Left lung (tissue), 10 donors: ENCODE data around the gene POU2AF3. TPM values are rescaled to one million over a fixed set of nuclear protein-coding genes. Genes with fewer than 3 reads are reported as not detected.

ENCODE experiments used
- ATAC-seq: fragments of 200-7000 bp; cut with Tn5 transposase; one replicate; pipeline ENCODE4 v1.9.1; 2020; ENCODE audit warnings: moderate library complexity
- DNase-seq, 4 donors: peaks; one replicate each; pipeline ENCODE4 v3.0.0-alpha.2; 2013 to 2020
- H3K27ac ChIP-seq, 2 donors: fragments of 200-600 bp; sonication (generic) in 1 of 2; one replicate each; pipeline versions ENCODE4 v1.5.0 to v1.8.0; 2020 to 2021
- H3K27me3 ChIP-seq, 2 donors: fragments of 200-600 bp; sonication (generic) in 1 of 2; one replicate each; pipeline versions ENCODE4 v1.5.0 to v1.8.0; 2020 to 2021
- H3K36me3 ChIP-seq, 2 donors: fragments of 200-600 bp; sonication (generic) in 1 of 2; one replicate each; pipeline versions ENCODE4 v1.5.0 to v1.8.0; 2020 to 2021
- H3K4me1 ChIP-seq, 2 donors: fragments of 200-600 bp; one replicate each; pipeline ENCODE4 v1.8.0; 2021
- H3K4me3 ChIP-seq, 2 donors: fragments of 200-600 bp; sonication (generic) in 1 of 2; one replicate each; pipeline versions ENCODE4 v1.5.0 to v1.8.0; 2020 to 2021; ENCODE audit warnings: mild to moderate bottlenecking in 1 of 2
- H3K9me3 ChIP-seq, 2 donors: fragments of 200-600 bp; sonication (generic) in 1 of 2; one replicate each; pipeline versions ENCODE4 v1.5.0 to v1.8.0; 2020 to 2021
- CTCF ChIP-seq, 2 donors: fragments of 200-600 bp; sonication (generic) in 1 of 2; IDR thresholded peaks; one replicate each; pipeline versions ENCODE4 v1.5.0 to v1.8.0; 2021; ENCODE audit warnings: antibody characterized with exemption in 2 of 2
- intact Hi-C, 2 donors: fragments of 100-400 bp; cut with DNase I; formaldehyde crosslinking; loops; one replicate each; pipeline versions ENCODE4 v1.11.2 to v1.14.2; 2022
- polyA plus RNA-seq, 6 donors: library from polyadenylated mRNA; unstranded; fragments of 120-200 nt; gene quantifications; one replicate each; pipeline ENCODE4 v1.2.1, GENCODE V29; 2013; ENCODE audit not compliant: insufficient read length in 6 of 6
- total RNA-seq, 2 donors: library from RNA; stranded (reverse); fragmentation: NEBNext Ultra II Directional; extraction: Animal tissue kit (Norgen Biotek cat#: 25700); gene quantifications; one replicate each; pipeline ENCODE4 v1.2.1, GENCODE V29; 2021
- donor health status: DM: no; HTN: yes; CAD: no.
- donor health status: DM: no; HTN: no; CAD: no.

POU2AF3 gene
- total and polyA plus RNA-seq, 8 donors: 2.7 to 14.4 (median 10.3) TPM

GRCh38 chr11:111299101-111300026 lies 1.0 kb downstream of the POU2AF3 start:
- intact Hi-C loops: no loop called here
- H3K27ac ChIP-seq: peak overlapping the region; percentile 72 to 76
- peak overlapping the region; percentile 39 to 51 for H3K4me3 ChIP-seq
- no peaks in the 10 kb centered on the region for H3K36me3 ChIP-seq
- H3K4me1 ChIP-seq: peaks cover 0 to 29% of the 10 kb centered on the region in 2 donors
- TF ChIP-seq CTCF (IDR thresholded peaks at IDR 0.05): peak; percentile 46 to 49
- peak; percentile 67 to 88 (median 72) for DNase-seq
- H3K9me3 ChIP-seq: no peaks in the 10 kb centered on the region
- peaks cover 0 to 38% of the 10 kb centered on the region in 2 donors for H3K27me3 ChIP-seq
- peak; percentile 72 for ATAC-seq

- Histone ChIP-seq H3K9me3 (no peaks in the 10 kb centered on the region), H3K27ac (no peak overlapping the region), H3K36me3 (no peaks in the 10 kb centered on the region), H3K27me3 (peaks cover 0 to 38% of the 10 kb centered on the region in 2 donors), H3K4me1 (peaks cover 0 to 29% of the 10 kb centered on the region in 2 donors), H3K4me3 (no peak overlapping the region)
- ATAC-seq: no peak
- intact Hi-C loops: no loop called here
- TF ChIP-seq CTCF (IDR thresholded peaks at IDR 0.05): no peak
- no peak for DNase-seq
Observed at GRCh38 chr11:111300569-111300968, 2.2 kb downstream of the POU2AF3 start.

DNA sequence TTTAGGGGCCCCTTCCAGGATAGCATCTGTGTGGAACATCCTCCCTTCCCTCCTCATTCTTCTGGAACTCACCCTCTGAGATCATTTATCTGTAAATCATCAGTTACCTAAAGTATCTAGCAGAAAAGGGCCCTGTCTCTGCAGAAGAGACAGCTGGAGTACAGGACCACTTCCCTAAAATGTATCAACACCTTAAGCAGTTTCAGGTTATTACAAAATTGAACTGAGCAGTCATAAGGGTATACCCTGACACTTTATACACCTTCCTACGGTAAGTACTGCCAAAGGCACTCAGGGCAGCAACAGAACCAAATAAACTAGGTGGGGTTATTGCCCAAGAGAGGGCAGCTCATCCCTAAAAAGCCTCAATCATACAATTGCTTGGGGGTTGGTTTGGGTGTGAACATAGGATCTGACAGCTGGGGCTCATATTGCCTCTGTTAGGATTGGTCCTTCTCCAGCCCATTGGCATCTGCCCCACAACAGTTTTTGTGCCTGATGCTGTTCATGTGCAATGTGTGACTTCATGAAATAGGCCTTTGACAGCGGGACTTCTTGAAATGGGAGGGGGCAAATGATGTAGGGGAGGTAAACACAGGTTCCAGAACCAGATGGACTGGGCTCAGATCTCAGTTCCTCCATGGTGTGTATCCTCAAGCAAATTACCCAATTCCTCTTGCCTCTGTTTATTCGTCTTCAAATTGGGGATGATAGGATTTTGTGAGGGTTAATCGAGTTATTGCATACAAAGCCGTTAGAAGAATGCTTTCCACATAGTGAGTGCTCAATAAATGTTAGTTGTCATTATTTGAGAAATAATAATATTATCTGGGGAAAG lies 2.9 kb downstream of the POU2AF3 start:
- Histone ChIP-seq H3K36me3 (no peaks in the 10 kb centered on the region), H3K27ac (peak overlapping the region in 1 of 2 donors; percentile 57), H3K4me1 (peaks cover 0 to 29% of the 10 kb centered on the region in 2 donors), H3K4me3 (no peak overlapping the region), H3K9me3 (no peaks in the 10 kb centered on the region), H3K27me3 (peaks cover 0 to 38% of the 10 kb centered on the region in 2 donors)
- no peak for TF ChIP-seq CTCF (IDR thresholded peaks at IDR 0.05)
- ATAC-seq: no peak
- no peak for DNase-seq
- intact Hi-C loops: no loop called here

DNA sequence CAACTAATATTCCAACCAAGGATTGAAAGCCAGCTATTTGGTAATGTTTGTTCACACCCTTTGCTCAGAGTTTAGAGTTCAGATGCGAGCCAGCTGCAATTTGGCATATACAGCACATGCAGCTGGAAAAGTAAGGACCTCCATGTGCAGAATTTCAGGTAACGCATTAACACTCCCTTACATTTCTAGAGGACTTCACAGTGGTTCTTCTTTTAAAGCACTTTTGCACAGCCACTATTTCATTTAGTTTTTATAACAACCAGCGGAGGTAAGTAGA lies 3.4 kb downstream of the POU2AF3 start:
- DNase-seq (no peak), ATAC-seq (no peak)
- Histone ChIP-seq H3K27me3 (peaks cover 0 to 38% of the 10 kb centered on the region in 2 donors), H3K4me1 (peaks cover 0 to 29% of the 10 kb centered on the region in 2 donors), H3K9me3 (no peaks in the 10 kb centered on the region), H3K4me3 (no peak overlapping the region), H3K27ac (peak overlapping the region in 1 of 2 donors; percentile 57), H3K36me3 (no peaks in the 10 kb centered on the region)
- intact Hi-C loops: no loop called here
- no peak for TF ChIP-seq CTCF (IDR thresholded peaks at IDR 0.05)

DNA sequence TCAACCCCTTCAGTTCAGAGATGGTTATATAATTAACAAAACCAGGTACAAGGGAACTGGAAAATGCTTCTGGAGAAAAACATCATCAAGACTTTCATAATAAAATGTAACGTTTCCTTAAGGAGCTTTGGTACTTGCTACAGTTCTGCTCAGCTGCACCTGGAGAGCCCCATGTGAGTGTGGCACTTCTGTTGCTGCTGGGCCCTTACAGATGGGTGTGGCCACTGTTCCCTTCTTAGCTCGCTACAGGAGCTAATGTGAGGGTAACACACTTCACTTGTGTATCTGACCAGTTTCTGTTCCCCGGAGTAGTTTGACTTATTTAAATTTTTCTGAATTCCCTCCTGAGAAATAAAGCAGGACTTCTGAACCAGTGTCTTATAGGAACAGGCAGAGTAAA lies 4.0 kb downstream of the POU2AF3 start:
- peak in 2 of 4 donors; percentile 69 to 79 for DNase-seq

More for the DNA sequence above, 4.0 kb downstream of the POU2AF3 start:
- Histone ChIP-seq H3K27ac (peak overlapping the region; percentile 49 to 57), H3K4me1 (peaks cover 0 to 29% of the 10 kb centered on the region in 2 donors), H3K36me3 (no peaks in the 10 kb centered on the region), H3K4me3 (no peak overlapping the region), H3K27me3 (peaks cover 0 to 37% of the 10 kb centered on the region in 2 donors), H3K9me3 (no peaks in the 10 kb centered on the region)
- TF ChIP-seq CTCF (IDR thresholded peaks at IDR 0.05): no peak
- intact Hi-C loops: no loop called here
- peak; percentile 68 for ATAC-seq
